ENCODE results near the gene EXOC2.
"Not testable (repeated sequence)": the region's sequence is repeated elsewhere in the genome, so short reads cannot be mapped to it uniquely, and the experiment has no call there.

The EXOC2 gene

DNA sequence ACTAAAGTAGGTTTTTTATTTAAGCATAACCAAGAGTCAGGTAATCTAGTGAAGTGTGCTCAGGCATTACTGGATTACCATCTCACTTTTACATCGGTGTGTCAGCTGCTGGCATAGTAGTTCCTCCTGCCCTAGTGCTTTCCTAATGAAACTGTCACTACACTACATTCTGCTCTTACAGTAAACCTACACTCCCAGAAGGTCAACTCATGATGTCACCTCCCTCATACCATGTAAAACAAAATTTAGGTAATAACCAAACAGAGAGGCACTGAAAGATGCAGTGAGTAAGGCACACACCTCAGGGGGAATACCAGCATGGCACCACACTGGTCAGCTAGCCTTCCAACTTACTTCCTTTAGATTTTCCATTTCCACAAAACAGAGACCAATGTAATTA lies 59.3 kb downstream of the EXOC2 start:
- no peak for DNase-seq

DNA sequence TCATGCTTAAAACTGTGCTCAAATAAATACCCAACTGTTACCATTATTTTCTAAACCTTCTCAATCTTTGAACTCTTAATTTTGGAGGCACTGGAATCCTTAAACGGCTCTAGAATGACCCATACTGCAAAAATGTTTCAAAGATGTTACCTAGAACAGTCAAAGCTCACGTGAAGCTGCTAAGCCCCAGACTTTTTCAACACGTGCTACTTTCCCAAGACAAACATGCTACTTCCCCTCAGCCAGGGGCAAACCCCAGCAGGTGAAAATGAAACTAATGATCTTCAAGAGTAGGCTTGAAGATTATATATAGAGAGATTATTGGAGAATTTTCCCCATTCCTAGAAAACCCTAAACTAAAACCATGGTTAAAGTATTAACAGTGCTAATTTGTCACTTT lies 64.2 kb downstream of the EXOC2 start:
- no peak for DNase-seq

DNA sequence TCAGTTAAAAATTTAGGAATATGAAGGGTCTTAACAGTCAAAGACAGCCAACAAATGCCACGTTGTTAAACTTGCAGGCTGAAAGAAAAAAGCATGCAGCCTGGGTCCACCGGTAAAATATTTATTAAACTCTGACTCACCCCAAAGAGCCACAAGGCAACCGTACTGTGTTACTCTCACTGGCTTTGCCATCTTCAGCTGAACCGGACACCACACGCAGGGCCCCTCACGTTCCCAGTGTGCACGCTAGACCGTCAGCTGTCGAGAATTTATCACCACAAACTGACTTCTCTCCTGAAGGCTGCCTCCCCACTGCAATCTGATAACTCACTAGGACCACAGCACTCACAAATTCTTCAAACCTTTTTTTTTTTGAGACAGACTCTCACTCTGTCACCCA lies 66.7 kb downstream of the EXOC2 start:
- DNase-seq = no peak

DNA sequence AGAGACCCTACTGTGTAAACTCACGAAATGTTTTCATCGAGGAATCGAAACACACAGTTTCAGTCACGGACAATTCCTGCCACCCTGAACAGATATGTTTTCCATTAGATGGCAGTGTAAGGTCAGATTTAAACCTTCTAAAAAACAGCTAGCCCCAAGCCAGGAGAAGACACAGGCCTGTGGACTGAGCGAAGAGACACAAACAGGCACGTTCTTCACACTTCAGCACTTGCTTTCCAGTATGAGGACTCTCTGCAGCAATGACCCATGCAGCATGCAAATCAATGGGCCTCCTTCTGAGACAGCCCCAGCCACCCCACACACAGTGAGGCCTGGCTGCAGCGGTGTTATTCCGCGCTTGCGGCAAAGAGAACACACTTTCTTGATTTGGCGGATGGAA lies 68.0 kb downstream of the EXOC2 start:
- DNase-seq = no peak

DNA sequence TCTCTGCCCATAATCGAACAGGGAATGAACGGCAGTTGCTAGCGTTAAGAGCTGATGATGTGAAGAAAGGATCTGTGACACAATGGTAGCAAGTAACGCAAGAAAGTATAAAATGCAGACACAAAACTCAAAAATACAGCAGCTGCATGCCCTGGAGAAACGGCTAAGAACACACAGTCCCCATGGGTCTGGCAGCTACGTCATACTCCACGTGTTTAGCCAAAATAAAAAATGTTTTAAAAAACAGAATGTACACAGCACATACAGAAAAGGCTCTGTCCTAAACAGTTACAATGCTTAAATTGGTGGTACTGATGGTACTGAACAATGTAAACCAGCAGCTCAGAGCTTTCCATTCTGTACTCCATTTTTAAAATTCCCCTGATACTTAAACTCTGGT lies 70.5 kb downstream of the EXOC2 start:
- no peak for DNase-seq

DNA sequence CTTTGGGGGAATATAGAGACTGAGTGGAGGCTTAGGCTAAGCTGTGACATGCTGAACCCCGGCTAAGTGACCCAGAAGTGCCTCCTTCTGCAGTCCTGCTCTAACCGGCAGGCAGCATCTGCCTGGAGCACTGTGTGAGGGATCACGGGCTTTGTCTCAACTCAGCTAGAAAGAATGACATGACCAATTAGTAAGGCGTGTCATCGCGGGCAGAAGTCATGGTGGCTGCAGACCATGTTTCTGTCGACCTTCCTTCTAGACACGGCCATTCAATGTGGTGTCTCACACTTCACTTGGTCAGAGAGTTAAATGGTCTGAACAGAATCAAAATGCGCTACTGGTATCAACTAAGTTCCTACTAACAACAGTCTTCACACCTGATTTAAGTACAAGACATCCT lies 71.0 kb downstream of the EXOC2 start:
- no peak for DNase-seq

DNA sequence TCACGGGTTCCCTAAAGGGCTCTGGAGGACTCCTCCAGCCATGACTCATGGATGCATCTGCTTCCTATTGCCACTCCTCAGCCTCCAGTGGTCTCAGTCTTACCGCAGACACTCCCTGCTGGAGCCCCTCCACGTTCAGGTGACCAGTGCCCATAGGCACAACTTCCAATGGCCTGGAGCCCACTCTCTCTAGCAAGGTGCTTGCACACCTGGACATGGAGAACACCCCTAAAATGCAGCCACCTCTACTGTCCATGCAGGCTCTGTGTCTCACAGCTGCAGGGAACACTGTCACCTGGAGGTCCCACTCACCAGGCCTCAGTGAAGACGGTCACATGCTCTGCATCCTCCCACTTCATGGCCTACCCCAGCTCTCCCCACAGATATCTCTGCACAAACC lies 72.0 kb downstream of the EXOC2 start:
- no peak for DNase-seq

DNA sequence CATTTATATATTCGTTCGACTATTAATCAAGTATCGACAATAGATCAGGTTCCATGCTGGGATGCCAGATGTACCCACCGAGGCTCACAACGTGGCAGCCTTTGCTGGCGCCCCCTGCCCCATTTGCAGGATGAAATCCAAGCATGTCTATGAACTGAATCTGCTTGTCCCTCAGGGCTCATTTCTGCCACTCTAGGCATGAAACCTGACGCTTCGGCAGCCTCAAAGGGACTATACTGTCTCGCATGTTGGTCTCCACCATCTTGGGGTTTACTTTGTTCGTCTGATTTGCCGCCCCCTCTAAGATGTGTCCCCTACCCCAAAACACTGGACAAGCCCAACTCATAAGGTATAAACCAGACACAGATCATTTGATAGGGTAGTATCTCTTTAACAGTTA lies 72.8 kb downstream of the EXOC2 start:
- DNase-seq = no peak

DNA sequence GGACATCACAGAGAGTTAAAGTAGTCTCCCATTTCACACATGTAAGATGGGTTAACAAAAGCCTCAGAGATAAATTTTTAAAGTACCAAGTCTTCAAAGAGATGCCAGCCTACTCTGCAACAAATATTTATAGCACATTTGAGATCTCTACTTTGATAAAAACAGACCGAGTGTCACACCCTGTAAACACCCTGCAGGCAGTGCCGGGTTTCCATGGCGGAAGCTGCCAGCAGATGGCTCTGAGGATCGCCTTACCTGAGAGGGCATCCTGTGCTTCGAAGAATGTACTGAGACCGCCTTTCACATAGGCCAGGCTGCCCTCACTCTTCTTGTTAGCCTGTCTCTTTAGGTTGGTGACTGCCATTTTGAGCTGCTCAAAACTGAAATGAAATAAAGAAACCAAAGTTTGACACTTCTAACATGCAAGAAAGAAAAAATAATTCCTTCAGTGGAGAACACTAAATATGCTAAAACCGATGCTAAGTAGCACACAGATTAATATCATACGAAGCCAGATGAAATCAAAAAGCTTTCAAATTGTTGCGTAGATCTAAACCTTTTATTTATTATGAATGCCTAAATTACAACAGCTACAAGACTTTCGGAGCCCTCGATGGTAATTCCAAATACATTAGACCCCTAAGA lies 75.4 kb downstream of the EXOC2 start:
- no peak for DNase-seq

DNA sequence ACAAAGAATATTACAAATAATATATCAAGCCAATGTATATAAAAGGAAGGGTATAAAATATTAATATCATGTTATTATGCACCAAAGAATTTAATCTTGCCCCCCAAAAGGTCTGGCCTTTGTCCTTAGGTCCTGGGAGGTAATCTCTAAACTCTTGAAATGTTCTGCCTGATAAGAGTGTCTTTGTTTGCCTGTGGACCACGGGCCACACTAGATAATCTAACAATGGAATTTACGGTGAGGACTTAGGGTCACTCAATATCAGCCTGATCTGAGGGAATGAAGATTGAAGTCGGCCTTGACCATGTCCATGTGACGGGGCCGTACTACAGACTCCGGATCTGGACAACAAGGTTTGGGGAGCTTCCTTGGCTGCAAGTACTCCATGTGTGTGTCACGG lies 79.0 kb downstream of the EXOC2 start:
- no peak for DNase-seq

DNA sequence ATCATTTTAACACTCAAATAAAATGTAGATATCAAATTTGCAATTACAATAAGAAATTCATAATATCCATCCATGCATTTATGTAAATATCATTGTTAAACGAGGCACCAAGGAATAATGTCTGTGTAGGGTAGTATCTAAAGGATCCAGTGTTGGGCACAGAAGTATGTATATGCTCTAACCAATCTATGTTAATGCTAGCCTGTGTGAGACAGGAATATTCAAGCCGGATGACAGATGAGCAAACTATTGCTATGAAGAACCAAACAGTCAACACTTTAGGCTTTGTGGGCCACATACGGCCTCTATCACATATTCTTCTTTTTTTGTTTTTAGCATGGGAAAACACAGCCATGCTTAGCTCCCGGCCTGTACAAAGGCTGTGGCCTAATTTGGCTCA lies 81.0 kb downstream of the EXOC2 start:
- no peak for DNase-seq

DNA sequence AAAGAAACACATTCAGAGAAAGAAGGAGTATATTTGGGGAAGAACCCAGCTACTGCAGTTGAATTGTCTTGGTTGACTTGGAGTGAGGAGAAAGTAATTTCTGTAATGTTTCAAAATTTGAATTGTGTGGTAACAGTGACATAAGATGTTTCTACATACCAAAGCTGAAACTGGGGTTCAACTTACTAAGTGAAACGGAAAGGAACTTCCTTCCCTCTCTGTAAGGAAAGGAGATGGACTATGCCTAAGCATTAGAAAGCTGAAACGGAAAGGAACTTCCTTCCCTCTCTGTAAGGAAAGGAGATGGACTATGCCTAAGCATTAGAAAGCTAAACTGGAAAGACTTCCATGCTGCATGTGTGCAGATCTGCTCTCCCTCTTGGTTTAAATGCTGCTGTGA lies 82.1 kb downstream of the EXOC2 start:
- DNase-seq = no peak

DNA sequence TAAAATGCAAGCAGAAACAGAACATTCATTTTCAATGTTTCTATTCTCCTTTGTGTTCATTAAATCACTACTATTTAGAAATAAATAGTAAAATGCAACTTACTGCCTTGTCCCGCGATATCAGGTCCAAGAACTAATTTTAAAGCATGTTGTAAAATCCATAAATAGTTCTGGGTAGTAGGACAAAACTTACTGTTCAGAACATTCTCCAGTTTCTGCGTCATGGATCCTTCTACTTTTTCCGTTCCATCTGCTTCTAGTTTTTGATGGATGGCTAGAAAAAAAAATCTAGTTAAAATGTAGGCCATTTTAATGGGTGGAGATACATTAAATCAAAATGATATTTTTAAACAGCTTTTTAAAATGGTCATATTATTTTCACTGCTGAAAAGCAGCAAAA lies 83.0 kb downstream of the EXOC2 start:
- no peak for DNase-seq

DNA sequence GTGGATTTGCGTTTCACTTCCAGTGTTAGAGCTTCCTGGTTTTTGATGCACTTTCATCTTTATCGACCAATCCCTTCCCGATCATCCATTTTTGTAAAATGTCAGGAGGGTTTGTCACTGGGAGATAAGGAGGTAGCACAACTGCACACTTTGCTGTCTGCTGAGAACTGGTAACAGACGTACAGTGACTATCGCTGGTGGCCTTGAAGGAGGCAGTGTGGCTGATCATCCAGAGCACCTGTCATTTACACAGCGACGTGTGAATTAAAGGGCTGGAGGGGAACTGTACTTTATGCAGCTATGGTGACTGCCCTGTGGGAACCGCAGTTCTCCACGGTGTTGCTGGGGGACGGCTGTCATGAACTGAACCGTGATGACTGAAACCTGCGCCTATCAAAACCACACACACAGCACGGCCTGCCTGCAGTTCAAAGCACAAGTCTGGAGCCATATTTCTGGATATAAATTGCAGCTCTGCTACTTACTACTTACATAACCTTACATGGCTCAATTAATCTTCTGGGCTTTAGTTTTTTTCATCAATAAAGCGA lies 86.0 kb downstream of the EXOC2 start:
- DNase-seq = no peak

DNA sequence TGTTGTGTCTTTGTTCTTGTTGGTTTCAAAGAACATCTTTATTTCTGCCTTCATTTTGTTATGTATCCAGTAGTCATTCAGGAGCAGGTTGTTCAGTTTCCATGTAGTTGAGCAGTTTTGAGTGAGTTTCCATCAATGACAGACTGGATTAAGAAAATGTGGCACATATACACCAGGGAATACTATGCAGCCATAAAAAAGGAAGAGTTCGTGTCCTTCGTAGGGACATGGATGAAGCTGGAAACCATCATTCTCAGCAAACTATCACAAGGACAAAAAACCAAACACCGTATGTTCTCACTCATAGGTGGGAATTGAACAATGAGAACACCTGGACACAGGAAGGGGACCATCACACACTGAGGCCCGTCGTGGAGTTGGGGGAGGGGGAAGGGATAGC lies 87.0 kb downstream of the EXOC2 start:
- DNase-seq = not testable (repeated sequence)

DNA sequence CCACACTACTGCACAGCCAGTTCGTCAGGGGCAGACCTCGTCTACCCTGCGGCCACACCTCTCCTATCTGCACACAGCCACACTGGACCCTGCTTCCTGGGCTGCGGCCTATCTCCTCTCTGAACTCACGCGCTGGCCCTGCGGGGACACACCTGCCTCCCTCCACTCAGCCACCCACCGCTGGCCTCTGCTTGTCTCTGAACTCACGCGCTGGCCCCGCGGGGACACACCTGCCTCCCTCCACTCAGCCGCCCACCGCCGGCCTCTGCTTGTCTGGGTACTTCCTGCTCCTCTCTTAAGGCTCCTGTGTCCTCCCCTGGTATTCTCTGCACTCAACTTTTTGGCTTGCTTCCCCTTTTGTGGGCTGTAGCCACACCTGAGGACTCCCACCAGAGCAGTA lies 88.4 kb downstream of the EXOC2 start:
- DNase-seq = no peak

DNA sequence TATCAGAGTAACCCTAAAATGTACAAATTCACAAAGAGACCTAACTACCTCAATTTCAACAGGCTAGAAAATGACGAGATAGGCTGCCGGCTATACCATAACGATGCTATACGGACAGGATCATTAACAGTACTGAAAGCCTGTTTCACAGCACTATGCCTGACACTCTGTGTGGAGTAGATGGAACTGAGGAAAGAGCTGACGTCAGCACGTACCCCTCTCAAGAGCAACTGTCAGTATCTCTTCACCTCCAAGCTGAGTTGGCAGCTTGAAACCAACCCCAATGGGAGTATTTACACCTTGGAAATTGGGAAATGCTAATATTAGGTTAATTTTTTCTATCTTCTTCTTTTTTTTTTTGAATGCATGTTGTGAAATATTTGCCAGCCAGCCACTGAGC lies 89.7 kb downstream of the EXOC2 start:
- DNase-seq = no peak

DNA sequence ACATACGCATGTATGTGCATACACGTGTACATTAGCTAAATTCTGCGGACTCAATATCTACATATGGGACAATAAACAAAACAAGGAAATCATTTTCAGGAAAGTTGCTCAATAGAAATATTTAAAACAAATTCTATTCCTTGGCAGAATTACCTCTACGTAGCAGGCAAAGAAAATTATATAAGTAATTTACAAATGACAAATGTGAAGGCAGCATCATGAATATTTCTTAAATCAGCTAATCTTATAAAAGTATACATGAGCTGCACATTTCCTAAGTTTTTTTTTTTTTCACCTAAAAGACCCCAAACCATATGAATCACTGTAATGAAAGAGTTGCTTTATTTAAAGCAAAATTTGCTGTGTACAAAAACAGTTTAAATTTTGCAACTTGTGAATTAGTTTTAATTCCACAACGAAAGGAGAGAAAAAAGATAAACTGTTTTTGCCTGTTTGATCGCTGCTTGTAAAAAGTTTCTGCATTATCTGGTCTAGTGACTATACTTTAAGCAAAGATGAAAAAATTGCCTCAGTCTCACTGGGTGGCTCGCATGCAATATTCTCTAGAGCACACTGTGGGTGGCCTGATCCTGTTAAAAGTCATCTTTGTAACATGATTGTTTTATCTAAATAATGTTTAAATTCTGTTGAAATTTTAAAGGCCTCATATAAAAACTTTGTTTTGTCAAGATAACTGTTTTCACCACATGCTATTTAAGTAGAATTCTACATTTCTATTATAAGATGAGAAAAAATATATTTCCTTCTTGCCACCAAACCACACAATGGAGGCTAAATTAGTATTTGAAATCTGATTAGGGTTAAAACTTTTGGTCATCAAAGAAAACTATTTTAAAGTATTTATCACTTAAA lies 93.1 kb downstream of the EXOC2 start:
- DNase-seq = no peak

DNA sequence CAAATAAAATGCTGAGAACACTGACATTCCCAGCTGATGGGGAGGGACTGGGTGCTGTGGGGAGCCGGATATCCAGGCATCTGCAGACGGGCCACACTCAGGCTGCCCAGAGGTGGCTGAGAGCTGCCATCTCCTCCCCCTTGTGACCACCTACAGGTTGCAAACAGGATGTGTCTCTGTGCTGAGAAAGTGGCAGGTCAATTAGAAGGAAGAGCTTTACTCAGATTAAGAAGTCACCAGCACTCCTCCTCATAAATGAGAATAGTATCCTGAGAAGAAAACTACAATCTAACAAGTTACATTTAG lies 99.1 kb downstream of the EXOC2 start:
- DNase-seq = no peak

DNA sequence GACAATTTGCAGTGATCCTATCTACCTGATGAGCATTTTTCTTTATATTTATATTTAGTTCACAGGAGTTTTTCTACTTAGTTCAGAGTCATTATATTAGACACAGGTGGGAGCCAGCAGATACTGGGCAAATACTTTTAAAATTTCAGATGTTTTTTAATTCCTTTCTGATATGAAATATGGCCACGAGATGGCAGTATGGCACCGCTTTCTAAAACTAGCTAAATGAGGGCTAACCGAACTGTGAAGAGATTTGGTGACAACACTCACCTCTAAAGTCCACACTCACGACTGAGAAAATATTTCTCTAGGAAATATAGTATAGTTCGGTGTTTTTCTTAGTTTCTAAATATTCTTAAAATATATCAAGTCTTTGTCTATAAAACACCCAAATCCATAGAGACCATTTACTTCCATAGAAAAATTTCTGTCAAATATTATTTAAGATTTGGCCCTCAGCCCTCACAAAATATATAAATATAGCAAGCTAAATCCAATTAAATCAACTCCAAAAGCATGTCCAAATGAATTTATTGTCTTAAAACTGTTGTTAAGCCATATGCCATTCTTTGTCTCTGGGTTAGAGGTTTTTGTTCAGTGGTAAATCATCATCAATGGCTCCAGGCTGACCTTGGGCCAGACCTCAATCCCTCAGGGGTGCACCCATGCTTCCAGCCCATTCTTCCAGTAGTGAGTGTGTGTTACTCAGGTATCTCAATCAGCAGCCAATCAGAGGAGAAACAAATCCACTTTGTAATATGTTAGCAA lies 99.6 kb downstream of the EXOC2 start:
- DNase-seq = peak; percentile 78

DNA sequence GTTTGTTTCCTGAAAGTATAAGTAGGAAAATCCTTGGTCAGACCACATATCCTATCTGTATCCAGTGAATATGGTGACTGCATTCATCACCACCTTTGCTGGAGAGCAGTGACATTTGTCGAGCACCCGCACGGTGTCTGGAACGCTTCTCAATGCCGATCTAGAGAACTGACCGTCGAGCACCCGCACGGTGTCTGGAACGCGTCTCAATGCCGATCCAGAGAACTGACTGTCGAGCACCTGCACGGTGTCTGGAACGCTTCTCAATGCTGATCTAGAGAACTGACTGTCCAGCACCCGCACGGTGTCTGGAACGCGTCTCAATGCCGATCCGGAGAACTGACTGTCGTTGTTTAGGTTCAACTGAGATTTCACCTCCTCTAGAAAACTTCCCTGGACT lies 103.8 kb downstream of the EXOC2 start:
- DNase-seq = no peak

DNA sequence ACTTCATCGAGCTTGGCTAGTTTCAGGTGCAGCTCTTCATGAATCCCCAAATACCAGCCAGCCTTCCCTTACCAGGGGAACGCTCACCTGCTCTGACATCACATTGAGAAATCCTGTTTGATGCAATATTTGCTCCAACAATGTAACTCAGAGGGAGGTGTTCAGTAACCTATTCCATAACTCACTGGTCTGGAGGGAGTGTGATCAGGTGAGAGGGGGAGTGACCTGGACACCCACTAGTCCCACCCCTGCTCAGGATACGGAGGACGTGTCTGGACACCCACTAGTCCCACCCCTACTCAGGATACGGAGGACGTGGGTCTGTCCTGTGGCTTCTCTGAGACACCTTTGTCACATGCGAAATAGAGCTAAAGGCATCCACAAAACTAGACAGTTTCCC lies 106.4 kb downstream of the EXOC2 start:
- no peak for DNase-seq

DNA sequence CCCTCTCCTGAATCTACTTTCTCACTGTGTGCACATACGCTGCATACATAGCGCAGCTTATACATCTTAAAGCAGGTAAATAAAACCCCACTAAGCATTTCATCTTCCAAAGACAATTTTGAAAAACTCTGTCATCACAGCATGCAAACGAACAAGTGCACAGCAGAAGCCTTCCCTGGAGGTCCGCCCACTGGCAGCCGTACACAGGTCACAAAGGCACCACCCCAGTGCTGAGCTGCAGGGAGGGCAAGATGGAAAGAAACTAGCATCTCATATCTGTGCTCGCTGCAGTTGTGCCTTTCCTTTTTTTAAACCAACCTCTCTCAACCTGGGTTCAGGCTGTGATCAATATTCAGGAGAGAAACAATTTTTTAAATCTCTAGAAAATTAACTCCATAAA lies 109.3 kb downstream of the EXOC2 start:
- no peak for DNase-seq

DNA sequence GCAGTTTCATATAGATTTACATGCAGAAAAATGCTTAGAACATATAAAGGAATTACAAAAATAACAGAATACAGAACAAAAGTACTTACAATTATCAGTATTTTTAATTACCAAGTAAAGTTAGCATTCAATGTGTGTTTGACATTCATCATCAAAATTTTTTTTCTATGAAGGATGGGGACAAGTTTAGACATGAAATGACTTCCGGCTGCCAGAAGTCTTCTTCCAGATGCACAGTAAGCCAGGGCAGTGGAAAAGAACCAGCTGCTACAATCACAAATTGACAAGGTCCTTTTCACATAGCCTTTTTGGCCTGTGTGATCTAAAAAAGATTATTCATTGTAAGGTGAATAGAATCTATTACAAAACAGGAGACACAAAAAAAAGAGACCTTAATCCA lies 109.8 kb downstream of the EXOC2 start:
- DNase-seq = no peak

All from activated CD8-positive, alpha-beta memory T cell treated with anti-CD3 and anti-CD28 coated beads for 24 hours (primary cell).